NCI-H69 (cell line): ENCODE results near the gene COX6B2.
"Not testable (repeated sequence)": the region's sequence is repeated elsewhere in the genome, so short reads cannot be mapped to it uniquely, and the experiment has no call there.

Experiments
- DNase-seq: peaks from one replicate; lab custom pipeline; 2025; lab: John Stamatoyannopoulos, UW

COX6B2 gene, protein sequence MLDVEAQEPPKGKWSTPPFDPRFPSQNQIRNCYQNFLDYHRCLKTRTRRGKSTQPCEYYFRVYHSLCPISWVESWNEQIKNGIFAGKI

DNA sequence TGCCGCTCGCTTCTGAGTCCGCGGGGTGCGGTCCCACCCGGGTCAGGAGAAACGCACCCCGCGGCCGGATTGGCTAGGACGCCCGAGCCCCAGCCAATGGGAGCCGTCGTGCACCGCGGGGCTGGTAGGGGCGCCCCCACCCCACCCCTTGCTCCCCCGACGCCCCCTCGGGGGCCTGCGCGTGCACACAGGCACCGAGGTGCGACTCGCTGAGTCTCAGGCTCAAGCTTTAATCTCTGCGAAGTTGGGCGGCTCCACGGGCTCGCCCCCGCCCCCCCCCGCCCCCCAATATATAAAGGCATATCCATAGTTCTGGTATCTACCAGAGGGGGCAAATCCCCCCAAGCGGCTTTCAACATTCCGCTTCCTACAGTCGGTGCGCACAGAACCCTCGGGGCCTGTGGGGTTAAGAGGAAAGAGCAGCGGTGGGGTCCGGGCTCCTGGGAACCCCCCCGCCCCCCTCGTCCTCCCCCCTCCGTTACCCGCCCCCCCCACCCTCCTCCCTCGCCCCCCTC lies at the start of gene COX6B2:
TSS of gene COX6B2 (minus strand) at position 22 of the 515 bp plus-strand sequence. CDS start 198 bp downstream, outside the sequence.
- DNase-seq = peak; percentile 44

DNA sequence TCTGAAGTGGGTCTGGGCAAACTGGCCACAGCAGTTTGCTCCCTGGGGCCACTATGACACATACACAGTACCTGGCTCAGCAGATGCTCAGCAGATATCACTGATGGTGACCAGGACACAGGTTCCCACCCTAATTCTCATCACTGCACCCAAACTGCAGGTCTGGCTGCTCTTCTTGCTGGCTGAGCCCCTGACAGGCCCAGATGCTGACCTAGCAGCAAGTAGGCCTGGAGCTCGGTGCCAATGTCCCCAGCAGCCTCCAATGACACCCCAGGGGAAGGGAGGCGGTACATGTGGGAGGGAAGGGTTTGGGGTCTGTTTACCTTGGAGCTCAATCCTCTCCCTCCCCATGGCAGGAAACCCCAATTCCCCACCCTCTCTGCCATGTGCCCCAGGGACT lies 48.0 kb upstream of the COX6B2 start:
- no peak for DNase-seq

DNA sequence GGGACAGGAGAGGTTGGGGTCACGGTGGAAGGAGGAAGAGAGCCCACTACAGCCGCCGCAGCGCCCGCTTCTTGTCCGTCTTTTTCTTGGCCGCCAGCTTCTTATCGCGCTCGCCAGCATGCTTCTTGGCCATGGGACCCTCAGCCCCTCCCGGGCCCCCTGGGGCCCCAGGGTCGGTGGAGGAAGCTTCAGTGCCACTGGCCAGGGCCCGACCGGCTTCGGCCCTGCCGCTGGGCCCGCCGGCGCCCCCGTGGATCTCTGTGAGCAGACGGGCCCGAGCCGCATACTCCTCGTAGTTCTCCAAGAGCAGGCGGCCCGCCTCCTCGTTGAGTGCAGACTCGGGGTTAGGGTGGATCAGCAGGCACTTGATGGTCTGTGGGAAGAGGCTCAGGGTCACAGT lies 46.9 kb upstream of the COX6B2 start:
- DNase-seq = not testable (repeated sequence)

DNA sequence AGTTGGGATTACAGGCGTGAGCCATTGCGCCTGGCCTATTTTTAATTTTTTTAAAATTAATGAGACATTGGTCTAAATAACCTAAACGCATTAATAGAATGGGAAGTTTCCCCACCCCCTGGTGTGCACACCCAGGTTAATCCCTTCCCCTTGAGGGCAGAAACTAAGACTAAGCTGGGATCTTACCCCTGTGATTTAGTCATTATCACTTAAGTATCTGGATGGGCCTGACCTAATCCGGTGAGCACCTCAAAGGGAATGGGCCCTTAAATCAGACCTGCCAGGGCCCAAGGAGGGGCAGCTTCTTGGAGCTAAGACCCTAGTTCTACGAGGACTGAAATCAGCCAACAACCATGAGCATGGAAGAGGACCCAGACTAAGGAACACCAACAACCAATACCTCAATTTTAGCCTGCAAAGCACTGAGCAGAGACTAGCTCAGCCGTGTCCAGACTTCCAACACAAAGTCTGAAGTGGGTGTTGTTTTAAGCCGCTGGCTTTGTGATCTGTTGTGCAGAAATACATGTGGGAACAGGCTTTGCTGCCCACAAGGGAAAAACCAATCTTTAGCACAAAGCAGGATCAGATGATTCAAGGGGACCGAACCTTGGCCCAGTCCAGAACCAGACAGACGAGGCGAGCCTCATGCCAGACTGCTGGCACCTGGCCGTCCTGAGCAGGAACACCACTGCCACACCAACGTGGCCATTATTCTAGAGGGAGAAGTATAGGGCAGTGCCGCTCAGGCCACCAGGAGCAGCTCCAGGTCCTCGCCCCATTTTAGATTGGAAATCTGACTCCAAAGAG lies 46.0 kb upstream of the COX6B2 start:
- DNase-seq = no peak

DNA sequence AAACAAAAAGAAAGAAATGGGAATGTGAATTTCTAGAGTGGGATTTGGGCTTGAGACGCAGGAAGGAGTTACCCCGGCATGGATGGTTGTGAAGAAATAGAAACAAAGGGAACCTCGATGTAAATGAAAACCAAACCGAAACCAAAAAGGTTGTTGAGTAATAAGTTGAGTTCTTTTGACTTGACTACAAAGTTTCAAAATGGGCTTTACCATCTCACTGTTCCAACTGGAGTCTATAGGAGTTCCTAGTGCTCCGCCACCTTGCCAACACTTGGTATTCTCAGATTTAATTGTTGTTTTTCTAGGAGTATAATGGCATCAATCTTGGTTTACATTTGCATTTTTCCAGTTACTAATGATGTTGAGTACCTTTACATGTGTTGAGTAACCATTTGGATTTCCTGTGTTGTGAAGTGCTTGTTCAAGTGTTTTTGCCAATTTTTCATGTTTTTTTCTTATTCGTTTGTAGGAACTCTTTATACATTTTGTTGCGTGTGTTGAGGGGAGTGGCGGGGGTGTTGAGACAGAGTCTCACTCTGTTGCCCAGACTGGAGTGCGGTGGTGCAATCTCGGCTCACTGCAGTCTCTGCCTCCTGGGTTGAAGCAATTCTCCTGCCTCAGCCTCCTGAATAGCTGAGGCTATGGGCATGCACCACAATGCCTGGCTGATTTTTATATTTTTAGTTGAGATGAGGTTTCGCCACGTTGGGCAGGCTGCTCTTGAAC lies 43.8 kb upstream of the COX6B2 start:
- DNase-seq = no peak

DNA sequence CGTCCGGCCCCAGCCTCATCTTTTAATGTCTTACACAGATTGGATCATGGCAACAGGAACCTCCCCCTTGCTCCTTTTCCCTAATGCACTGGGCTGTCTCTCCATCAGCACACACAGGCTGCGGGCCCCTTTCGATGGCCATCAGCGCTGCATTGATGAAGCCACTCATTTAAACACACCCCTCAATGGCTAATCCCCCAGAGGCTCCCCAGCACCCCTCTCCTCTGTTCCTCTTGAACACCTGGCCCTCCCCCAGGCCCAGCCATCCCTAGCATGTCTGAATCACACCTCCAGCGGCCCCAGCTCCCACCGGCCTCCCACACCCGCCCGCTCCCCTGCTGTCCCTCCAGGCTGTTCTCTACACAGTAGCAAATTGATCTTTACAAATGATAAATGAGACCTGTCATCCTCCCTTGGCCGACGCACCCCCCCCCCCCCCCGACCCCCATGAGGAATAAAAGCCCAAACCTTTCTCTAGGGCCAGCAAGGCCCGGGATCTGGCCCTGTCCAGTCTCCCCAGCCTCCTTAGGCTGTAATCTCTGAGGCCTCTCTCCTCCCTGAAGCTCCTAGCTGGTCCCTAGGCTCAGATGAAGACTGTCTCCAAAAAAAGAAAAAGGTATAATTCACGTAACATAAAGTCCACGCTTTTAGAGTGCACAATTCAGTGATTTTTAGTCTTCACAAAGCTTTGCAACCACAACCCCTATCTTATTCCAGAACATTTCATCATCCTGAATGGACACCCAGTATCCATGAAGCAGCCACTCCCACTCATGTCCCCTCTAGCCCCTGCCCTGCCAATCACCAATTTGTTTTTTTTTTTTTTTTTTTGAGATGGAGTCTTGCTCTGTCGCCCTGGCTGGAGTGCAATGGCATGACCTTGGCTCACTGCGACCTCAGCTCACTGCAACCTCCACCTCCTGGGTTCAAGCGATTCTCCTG lies 38.6 kb upstream of the COX6B2 start:
- peak; percentile 63 for DNase-seq

DNA sequence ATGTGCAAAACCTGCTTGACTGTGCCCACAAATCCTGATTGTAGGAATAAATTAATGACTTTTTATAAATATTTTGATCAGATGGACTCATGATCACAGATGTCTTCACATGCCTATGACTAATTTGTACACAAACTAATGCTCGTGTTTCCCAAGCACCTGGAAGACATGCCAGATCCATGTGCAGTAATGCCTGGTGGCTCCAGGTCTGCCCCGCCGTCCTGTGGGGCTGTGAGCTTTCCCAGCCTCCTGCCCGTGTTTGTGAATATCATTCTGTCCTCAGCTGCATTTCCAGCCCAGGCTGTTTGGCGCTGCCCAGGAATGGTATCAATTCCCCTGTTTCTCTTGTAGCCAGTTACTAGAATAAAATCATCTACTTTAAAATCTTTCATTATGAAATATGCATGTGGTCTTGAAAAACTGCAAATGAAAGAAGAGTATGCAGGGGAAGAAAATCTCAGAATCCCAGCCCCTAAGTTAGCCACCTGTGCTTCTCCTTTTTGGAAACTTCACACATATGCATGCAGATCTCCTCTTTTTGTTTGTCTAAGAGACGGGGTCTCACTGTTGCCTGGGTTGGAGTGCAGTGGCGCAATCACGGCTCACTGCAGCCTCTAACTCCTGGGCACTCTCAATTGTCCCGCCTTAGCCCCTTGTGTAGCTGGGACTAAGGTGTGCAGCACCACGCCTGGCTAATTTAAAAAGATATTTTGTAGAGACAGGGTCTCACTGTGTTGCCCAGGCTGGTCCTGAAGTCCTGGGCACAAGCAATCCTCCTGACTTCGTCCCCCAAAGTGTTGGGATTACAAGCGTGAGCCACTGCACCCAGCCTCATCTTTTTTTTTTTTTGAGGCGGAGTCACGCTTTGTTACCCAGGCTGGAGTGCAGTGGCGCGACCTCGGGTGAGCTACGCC lies 37.4 kb upstream of the COX6B2 start:
- DNase-seq = no peak

DNA sequence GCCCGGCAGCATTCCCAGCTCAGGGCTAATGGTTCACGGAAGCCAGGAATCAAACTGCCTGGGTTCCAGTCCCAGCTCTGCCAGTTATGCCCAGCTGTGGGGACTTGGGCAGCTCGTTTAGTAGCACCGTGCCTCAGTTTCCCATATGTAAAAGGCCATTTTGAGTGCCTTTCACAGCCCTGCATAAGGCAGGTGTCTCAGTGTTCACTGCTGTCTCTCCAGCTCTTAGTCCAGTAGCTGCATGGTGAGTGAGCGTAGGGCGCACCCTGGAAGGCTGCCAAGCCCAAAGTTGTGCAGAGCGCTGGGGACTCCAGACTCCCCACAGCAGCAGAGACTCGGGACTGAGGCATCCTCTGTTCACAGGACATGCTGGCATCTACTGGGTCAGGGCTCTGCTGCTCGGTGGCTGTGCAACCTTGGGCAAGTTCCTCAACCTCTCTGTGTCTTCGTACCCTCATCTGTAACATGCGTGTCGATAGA lies 36.7 kb upstream of the COX6B2 start:
- DNase-seq = no peak

DNA sequence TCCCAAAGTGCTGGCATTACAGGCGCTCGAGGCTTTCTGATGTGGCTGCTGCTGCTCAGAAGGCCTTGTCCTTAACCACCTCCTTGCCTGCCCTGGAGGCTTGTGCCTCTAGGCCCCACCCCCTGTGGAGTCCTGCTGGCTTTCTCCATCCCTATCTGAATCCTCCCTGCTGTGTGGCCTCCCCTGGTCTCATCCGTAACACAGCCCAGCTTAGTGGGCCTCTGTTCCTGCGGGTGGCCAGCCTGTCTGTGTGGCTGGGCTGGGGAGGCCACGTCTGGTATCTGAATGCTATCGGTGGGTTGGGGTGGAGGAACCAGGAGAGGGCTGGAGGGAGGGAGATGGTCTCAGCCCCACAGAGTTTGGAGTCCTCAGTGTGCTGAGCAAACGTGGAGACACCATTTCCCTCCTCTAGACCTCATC lies 36.0 kb upstream of the COX6B2 start:
- peak; percentile 41 for DNase-seq

DNA sequence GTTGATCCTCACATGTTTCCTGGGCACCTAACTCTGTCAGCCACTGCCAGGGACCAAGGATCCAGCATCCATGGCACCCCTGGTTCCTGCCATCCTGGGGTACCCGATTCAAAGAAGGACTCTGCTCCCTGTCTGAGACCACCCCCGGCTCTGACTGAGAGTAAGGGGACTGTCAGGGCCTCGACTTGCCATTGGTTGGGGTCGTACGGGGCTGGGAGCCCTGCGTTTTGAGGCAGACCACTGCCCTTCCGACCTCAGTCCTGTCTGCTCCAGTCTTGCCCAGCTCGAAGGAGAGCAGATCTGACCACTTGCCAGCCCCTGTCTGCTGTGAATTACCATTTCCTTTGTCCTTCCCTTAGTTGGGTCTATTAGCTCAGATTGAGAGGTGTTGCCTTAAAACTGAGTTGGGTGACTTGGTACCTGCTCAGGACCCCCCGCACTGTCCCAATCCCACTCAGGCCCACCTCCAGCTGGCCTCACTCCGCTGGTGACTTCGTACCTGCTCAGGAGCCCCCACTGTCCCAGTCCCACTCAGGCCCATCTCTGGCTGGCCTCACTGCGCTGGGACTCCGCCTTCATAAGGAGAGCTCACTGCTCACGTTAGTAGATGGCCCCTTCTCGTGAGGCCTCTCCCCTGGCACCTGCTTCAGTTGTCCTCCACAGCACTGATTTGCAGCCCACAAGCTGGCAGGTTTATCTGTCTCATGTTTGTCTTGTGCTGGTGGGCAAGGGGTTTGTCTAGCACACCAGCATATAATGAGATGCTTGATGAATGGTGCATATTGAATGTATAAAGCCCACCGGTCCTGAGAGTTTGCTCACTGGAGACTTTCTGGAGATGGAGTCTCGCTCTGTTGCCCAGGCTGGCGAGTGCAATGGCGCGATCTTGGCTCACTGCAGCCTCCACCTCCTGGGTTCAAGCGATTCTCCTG lies 35.1 kb upstream of the COX6B2 start:
- no peak for DNase-seq

DNA sequence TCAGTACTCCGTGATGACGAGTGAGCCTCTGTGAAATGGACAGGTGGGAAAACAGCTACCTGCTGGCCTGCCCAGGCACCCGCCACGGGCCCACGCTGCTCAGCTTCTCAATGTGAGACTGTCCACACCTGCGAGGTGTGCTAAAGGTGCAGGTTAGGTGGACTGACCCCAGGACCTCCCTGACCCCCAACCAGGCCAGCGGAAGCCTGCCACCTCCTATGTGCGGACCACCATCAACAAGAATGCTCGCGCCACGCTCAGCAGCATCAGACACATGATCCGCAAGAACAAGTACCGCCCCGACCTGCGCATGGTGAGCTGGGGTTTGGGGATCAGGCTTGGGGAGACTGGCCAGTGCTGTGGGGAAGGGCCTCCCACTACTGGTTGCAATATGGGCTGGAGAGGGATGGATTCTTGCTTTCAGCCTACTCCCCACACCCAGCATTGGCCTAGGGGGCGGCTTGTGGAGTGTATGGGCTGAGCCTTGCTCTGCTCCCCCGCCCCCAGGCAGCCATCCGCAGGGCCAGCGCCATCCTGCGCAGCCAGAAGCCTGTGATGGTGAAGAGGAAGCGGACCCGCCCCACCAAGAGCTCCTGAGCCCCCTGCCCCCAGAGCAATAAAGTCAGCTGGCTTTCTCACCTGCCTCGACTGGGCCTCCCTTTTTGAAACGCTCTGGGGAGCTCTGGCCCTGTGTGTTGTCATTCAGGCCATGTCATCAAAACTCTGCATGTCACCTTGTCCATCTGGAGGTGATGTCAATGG lies 33.4 kb upstream of the COX6B2 start:
- DNase-seq = no peak

DNA sequence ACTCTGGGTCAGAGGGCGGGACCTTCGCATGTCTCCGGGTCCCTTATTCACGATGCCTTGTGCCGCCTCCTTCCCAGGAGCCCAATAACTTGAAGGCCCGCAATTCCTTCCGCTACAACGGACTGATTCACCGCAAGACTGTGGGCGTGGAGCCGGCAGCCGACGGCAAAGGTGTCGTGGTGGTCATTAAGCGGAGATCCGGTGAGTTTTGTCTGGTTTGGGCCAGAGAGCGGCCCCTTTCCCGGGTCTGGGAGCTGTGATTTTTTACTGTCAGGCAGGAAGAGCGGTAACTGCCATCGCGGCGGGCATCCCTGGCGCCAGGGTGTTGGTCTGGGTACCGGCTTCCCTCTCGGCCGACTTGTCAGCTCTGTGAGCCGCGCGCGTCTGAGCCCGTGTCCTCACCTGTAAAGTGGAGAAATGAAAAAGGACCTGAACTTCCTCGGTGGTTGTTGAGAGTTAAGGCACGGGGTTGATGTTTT lies 32.0 kb upstream of the COX6B2 start:
- no peak for DNase-seq

DNA sequence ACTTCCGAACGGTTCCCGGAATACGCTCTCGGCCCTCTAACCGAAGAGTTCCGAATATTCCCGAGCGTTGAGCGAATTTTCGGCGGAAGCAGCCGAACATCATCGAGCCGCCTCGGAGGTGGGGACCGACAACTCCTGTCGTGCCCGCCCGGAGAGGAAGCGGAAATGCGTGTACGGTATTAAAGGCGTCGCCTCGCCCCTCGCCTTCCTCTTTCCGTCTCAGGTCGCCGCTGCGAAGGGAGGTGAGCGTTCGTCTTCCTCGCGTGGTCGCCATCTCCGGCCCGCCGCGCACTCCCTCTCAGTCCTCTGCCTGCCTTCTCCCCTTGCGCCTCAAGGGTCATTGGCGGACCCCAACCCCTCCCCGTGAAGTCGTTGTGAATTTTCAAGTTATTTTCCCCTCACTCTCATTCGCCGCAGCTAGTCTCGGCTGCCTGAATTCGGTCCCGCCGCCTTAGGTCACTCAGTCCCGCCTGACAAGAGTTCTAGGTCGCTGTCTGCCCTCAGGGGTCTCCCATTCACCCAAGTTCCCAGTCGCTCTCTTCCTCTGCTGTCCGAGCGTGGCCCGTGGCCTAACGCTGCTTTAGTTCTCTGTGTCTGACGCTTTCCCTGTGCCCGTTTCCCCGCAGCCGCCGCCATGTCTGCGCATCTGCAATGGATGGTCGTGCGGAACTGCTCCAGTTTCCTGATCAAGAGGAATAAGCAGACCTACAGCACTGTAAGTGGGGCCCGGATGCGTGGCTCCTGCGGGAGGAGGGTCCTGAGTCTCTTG lies 31.4 kb upstream of the COX6B2 start, which contains the start of gene RPL28:
TSS of gene RPL28 (plus strand) at position 209 of the 769 bp plus-strand sequence. CDS start at position 635, 426 bp downstream.
- peak; percentile 99 for DNase-seq

DNA sequence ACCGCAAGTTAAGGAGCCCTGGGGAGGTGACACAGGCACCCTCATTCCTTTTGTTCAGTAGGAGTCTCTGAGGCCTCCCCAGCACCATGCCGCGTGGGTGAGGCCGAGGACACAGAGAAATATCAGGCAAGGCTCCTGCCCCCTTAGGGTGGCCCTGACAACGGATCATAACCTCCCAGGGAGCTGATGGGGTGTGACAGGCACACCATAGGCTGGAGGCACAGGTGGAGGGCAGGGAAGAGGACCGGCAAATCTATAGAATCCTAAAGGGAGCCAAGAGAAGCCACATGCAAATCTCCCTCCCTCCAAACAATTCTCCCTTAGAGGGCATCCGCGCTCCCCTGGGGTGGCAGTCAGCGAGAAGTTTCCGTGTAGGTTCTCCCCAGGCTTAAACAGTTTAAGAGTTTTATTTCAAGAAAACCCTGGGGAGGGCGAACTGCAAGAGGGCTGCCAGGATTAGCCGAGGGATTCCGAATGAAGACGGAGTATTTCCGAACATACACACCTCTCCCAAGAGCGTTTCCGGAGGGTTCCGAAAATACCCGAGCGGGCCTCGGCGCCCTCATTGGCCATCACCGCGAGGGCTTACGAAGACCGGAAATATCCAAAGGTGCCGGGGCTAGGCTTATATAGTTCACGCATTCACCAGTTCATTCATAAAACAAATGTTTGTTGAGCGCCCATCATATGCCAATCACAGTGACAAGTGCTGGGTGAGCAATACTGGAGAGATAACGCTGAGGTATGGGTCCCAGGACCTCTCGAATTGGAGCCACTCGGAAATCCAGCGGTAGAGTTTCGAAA lies 30.6 kb upstream of the COX6B2 start:
- DNase-seq = peak; percentile 98

DNA sequence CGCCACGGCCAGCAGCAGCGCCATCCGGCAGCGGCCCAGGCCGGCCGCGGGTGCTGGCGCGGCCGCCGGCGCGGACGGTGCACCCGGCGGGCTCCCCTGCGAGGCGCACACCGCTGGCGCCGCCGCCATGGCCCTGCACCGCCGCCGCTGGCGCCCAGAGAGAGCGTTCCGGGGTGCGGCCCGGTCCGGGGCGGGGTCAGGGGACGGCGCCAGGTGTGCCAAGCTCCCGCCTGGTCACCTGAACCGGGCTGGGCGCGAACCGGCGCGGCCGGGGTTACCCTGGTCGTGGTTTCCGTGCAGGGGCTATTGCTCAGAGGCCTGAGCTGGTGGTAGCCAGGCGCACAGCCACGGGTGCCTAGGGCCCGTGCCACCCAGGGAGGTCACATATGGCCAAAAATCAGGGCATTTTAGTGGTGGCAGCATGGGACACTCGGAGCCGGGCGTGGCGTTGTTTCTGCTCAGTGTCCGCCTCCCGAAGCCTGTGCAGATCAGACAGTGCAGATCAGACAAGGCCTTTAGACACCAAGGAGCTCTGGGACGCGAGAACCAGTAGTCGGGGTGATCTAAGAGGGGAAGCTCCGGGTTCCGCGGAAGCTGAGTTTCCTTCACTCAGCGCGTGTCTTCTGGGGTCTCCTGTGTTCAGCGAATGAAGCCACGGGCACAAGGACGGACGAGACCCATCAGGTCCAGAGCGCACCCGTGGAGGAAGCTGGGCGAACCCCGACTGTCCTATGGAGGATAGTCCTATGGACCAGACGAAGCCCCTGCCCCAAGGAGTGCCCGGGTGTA lies 29.8 kb upstream of the COX6B2 start, which contains the start of gene TMEM238:
TSS of gene TMEM238 (minus strand) at position 162 of the 789 bp plus-strand sequence. CDS start at position 129, 33 bp downstream.
- peak; percentile 80 for DNase-seq
